ENCODE results near the gene DNAH14.
"Not testable (repeated sequence)": the region's sequence is repeated elsewhere in the genome, so short reads cannot be mapped to it uniquely, and the experiment has no call there.

- TF ChIP-seq POLR2A, CTCF (IDR thresholded peaks at IDR 0.05): not testable (repeated sequence)
Observed at GRCh38 chr1:225229429-225229828, 300.0 kb downstream of the DNAH14 start.
